ENCODE data around the gene PRR23E.

DNA sequence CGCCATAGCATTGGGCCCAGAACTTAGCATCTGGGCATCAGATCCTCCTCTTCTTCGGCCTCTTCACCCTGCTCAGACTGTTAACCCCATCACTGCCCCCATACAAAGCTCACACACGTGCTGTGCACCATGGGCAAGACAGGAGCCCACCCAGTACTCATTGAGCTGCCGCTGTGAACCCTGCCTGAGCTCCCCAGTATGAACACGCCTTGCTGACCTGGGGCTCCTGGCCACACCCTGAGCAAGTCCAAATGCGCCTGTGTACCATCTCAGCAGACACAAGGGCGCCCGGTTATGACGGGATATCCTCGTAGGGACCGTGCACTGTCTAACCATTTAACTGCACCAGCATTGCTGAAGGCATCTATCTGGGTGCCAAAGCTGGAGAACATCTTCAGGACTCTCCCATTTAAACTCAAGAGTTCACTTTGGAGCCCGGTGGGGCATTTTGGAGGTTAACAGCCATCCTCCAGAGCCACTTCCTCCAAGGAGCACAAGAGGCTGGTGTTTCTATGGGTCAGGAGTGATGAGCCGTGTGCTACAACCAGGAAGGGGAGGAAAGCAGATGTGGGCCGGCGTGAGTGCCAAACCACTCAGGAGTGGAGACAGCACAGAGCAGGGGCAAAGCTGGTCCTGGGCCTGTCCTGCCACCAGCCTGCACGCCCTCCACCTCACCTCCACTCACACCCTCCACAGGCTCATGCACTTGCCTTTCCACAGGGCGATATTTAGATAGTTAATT, 12.1 kb downstream of the PRR23E start:
- TF ChIP-seq, protein P1, sequence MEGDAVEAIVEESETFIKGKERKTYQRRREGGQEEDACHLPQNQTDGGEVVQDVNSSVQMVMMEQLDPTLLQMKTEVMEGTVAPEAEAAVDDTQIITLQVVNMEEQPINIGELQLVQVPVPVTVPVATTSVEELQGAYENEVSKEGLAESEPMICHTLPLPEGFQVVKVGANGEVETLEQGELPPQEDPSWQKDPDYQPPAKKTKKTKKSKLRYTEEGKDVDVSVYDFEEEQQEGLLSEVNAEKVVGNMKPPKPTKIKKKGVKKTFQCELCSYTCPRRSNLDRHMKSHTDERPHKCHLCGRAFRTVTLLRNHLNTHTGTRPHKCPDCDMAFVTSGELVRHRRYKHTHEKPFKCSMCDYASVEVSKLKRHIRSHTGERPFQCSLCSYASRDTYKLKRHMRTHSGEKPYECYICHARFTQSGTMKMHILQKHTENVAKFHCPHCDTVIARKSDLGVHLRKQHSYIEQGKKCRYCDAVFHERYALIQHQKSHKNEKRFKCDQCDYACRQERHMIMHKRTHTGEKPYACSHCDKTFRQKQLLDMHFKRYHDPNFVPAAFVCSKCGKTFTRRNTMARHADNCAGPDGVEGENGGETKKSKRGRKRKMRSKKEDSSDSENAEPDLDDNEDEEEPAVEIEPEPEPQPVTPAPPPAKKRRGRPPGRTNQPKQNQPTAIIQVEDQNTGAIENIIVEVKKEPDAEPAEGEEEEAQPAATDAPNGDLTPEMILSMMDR (IDR thresholded peaks at IDR 0.05; ENCODE audit: poor library complexity, severe bottlenecking) = no peak
- TF ChIP-seq EP300 (conservative IDR thresholded peaks at IDR 0.05; ENCODE audit: poor library complexity, severe bottlenecking) = no peak
- no peak for TF ChIP-seq EZH2 (IDR thresholded peaks at IDR 0.05; ENCODE audit: borderline replicate concordance, insufficient read depth, low read length, poor library complexity, severe bottlenecking)
- TF ChIP-seq, protein P2, sequence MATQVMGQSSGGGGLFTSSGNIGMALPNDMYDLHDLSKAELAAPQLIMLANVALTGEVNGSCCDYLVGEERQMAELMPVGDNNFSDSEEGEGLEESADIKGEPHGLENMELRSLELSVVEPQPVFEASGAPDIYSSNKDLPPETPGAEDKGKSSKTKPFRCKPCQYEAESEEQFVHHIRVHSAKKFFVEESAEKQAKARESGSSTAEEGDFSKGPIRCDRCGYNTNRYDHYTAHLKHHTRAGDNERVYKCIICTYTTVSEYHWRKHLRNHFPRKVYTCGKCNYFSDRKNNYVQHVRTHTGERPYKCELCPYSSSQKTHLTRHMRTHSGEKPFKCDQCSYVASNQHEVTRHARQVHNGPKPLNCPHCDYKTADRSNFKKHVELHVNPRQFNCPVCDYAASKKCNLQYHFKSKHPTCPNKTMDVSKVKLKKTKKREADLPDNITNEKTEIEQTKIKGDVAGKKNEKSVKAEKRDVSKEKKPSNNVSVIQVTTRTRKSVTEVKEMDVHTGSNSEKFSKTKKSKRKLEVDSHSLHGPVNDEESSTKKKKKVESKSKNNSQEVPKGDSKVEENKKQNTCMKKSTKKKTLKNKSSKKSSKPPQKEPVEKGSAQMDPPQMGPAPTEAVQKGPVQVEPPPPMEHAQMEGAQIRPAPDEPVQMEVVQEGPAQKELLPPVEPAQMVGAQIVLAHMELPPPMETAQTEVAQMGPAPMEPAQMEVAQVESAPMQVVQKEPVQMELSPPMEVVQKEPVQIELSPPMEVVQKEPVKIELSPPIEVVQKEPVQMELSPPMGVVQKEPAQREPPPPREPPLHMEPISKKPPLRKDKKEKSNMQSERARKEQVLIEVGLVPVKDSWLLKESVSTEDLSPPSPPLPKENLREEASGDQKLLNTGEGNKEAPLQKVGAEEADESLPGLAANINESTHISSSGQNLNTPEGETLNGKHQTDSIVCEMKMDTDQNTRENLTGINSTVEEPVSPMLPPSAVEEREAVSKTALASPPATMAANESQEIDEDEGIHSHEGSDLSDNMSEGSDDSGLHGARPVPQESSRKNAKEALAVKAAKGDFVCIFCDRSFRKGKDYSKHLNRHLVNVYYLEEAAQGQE (IDR thresholded peaks at IDR 0.05; ENCODE audit: borderline replicate concordance) = no peak
- TF ChIP-seq POLR2AphosphoS5 (IDR thresholded peaks at IDR 0.05) = no peak
- no peak for TF ChIP-seq MXI1 (conservative IDR thresholded peaks at IDR 0.05; ENCODE audit: poor library complexity, severe bottlenecking)
- no peak for TF ChIP-seq TAF1 (IDR thresholded peaks at IDR 0.05; ENCODE audit: low read depth)
- TF ChIP-seq RAD21 (conservative IDR thresholded peaks at IDR 0.05) = no peak
